ENCODE measurements around the gene ZFYVE28.

The ZFYVE28 gene

DNA sequence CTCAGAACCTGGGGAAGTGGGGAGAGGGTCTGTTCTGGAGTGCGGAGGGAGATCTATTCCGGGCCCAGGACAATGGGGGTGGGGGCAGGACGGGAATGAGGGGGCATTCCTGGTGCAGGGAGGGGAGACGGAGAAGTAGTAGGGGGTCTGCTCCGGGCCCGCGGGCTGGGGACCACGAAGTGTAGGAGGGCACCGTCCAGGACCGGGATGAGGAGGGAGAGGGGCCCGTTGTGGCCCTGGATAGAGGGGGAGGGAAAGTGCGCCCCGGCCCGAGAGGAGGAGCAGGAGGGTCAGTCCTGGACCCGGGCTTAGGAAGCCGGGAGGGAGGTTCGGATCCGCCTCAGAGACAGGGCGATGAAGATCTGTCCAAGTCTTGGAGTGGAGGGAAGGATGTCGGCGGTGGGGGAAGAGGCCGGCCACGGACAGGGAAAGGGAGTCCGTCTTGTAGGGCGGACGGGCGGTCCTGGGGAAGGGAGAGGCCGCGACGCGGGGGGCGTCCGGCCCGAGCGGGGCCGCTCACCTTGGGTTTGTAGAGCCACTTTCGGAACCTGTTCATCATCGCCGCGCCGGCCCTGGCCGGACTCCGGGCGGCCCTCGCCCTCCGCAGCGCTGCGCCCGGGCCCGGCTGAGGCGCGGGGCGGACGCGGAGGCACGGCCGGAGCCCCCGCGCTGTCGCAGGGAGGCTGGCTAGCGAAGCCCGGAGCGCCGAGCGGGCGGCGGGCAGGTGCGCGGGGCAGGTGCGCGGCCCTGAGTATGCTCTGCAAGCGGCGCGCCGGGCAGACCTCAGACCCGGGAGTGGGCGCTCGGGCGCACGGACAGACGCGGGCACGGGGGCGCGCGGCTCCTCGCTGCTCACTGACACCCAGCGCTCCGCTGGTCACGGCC is at the start of gene ZFYVE28:
Gene ZFYVE28, minus strand, starts transcription at position 881 of the 885 bp plus-strand sequence. Its CDS starts 322 bp downstream, at position 559.
- no peak for DNase-seq

DNA sequence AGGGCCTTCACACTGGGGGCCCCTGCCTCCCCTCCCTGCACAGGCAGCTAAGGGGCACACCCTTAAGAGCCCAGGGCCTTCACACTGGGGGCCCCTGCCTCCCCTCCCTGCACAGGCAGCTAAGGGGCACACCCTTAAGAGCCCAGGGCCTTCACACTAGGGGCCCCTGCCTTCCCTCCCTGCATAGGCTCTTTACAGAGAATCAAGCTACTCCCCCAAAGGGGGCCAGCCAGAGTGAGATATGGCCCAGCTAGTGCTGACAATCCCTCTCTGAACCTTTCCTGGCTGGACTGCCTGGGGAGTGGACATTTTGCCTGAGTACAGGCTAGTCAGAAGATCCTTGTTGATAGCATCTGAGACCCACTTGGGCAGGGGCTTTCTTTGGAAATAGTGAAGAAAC is 47.1 kb upstream of the ZFYVE28 start:
- DNase-seq: peak; percentile 51

DNA sequence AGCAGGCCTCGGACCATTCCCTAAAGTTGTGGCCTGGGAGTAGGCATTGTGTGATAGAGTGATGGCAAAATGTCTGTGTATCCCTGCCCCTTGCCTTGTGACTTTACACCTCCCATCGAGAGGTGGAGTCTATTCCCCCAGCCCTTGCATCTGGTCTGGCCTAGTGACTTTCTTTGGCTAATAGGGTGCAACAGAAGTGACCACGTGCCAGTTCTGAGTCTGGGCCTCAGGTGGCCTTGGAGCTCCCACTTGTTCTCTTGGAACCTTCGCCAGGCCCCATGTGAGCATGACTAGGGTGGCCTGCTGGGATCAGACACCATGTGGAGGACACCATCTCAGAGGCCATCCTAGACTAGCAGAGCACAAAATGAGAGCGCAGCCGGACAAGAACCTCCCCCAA is 46.6 kb upstream of the ZFYVE28 start:
- DNase-seq: peak; percentile 35

DNA sequence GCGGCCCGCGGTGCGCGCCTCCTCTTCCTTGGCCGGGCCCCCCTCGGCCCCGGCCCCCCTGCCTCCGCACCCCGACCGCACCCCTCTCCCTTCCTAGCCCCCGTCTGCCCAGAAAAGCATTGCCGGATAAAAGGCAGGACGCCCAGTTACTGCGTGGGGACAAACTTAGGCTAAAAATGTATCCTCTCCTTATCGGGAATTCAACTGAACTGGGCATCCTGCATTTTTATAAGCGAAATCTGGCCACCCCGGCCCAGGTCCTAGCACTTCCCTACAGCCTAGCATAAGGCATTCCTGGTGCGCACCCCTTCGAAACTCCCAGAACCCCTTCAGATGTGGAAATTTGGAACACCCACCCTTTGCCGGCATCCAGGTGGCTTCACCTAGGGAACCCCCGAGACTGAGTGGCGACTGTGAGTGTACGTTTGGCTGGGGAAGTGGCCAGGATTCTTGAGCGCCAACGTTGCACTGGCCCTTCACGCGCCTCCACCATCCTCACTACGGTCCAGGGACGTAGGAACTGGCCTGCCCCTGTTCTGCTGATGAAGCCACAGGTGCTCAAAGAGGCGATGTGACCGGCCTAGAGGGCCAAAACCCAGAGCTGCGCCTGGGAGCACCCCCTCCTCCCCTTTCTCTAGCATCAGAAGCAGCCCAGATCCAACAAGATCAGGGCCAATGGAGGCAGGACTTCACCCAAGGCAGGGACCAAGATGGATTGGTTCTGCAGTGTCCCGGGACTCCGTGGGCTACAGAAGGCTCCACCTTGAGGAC is 44.7 kb upstream of the ZFYVE28 start:
- no peak for DNase-seq

DNA sequence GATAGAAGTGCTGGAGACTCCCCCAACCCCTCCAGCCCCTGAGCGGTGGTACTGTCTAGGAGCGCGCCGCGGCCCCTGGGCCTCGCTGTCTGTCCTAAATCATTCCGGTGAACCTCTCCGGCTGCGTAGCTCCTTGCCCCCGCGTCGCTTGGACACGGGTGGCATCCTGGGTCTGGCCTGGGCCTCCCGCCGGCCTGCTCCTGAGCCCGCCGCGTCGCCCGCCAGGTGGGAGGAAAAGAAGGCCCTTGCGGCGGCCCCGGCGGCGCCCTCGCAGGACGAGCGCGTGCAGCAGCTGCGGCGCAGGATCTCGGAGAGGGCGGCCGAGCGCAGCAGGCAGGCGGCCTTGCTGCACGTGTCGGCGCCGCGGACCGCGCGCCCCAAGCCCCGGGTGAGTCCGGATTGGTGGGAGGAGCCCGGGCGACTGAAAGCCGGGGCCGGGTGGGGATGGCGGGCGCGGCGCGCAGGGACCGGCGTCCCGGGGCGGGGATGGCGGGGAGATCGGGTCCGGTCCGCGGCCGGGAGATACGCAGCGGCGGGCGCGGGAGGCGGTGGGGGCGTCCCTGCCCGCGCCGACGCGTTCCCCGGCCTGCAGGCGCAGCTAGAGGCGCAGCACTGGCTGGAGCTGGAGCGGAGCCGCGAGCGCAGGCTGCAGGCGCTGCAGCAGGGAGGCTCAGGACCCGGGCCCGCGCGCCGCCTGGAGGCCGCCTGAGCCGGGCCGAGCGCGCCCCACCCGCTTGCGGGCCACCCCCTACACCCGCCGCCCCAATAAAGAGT is 44.0 kb upstream of the ZFYVE28 start:
- peak; percentile 57 for DNase-seq

DNA sequence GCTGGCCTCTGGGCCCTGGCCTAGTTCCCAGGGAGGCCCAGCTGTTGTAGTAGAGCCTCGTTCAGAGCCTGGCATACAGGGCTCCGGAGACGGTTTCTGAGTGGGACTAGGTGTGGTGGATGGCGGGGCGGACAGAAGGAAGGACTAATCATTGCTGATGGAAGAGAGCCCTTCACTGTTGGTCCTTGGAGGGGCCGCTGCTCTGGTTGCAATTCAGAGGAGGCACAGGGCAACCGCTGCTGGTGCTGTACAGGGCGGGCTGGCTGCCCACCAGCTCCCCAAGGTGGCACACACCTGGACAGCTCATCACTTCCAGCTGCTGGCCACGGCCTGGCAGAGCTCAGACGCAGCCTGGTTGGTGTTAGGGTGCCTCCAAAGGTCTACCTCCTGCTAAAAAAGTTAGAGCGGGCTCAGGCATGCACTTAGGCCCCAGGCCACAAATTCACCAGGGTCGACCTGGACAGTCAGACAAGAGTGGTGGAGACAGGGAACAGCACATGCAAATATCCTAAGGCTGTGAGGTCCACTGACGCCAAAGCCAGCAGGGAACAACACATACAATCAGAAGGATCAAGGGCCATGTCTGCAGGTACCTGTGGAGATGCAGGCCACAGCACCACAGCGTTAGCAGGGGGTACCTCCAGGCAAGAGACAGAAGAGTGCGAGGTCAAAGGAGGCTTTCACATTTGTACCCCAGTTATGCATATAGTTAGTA is 43.0 kb upstream of the ZFYVE28 start:
- DNase-seq: no peak

DNA sequence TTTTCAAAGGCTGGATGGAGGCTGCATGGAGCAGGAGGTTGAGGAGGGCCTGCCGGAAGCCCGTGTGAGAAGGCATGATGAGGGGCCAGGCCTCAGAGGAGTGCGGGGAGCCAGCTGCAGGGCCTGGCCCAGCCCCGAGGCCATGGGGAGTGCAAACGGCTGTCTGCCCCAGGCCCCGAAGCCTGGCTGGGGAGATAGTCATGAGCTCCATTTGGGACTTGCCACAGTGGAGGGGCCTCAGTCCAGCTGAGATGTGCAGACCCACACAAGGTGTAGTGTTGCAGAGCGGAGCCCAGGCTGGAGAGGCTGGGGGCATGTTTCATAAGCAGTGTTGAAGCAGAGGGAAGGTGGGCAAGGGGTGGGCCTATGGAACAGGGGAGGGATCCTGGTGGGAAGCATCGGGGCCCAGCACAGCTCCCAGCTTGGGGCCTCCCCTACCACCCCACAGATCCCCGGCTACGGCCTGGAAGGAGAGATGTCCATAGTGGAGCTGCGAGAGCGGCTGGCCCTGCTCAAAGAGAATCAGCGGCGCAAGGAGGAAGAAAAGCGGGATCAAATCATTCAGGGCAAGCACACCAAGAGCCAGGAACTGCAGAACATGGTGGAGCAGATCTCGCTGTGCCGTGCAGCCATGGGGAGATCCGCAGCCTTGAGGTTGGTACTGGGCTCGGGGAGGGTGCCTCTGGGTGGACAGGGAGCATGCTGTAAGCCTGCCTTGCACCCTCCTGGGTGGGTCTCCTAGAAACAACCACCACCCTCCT is 41.3 kb upstream of the ZFYVE28 start:
- no peak for DNase-seq

DNA sequence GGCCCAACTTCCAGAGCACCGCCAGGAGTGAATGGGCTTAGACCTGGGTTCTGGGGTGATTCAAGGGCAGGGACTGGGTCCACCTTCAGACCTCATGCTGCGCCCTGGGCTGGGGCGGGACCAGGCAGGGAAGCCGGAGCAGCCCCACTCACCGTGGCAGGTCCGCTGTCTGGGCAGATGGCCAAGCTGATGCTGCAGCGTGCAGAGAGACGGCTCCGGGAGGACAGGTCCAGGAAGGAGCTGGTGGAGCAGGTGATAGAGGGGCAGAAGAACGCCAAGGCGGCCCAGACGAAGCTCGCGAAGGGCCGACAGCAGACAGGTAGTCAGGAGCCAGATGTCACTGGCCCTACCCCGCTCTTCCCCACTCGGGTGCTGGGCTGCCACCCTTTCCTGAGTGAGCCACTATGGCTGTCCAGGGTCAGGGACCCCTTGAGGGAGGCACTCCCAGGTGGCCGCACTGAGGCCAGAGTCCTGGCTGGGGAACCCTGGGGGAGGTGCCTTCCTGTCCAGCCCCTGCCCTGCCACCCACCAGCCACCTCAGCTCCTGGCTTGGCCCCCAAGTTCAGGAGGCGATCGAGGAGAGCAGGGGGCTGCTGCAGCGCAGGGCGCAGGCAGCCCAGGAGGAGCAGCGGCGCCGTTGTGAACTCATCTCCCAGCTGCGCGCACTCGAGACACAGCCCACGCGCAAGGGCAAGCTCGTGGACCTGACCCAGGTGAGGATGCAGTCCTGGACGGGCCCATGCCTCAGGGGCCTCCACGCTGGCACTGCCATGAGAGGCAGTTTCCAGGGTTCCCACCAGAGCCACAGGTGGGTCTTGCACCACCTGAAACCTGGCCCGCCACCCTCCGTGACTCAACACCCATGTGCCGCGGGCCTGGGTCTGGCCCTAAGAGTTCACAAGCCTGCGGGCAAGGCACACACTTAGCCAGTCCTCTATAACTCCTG is 40.4 kb upstream of the ZFYVE28 start:
- DNase-seq: no peak

DNA sequence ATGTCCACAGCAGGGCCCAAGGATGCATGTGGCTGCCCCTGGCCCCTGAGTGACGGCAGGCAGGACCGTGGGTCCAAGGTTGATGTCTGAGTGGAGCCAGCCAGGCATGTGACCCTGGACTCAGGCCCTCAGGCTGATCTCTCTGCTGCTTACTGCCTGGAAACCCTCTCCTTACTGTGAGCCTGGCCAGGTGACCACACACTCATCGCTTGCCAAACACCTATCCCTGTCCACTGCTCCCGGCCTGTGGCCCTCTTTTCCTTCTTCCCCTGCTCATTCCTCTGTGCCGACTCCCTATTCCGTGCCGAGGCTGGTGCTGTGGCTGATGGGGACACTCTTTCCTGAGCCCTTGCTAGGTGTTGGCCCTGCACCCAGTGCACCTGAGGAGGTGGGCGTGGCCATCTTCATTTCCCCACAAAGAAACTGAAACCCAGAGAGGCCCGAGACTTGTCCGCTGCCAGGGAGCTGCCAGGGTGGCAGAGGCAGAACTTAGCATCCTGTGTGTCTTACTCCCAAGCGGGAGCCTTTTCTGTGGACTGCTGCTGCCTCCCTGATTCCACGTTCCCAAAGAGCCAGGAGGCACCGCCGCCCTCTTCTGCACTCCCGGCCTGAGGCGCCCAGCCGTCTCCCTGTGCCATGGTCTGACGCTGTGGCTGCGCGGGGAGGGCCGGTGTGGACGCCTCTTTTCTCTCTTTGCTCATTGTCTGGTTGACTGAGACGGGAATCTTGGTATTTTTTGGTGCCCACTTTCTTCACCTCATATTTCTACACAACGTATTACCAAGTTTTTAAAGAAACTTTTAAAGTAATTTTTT is 39.2 kb upstream of the ZFYVE28 start:
- DNase-seq: no peak

DNA sequence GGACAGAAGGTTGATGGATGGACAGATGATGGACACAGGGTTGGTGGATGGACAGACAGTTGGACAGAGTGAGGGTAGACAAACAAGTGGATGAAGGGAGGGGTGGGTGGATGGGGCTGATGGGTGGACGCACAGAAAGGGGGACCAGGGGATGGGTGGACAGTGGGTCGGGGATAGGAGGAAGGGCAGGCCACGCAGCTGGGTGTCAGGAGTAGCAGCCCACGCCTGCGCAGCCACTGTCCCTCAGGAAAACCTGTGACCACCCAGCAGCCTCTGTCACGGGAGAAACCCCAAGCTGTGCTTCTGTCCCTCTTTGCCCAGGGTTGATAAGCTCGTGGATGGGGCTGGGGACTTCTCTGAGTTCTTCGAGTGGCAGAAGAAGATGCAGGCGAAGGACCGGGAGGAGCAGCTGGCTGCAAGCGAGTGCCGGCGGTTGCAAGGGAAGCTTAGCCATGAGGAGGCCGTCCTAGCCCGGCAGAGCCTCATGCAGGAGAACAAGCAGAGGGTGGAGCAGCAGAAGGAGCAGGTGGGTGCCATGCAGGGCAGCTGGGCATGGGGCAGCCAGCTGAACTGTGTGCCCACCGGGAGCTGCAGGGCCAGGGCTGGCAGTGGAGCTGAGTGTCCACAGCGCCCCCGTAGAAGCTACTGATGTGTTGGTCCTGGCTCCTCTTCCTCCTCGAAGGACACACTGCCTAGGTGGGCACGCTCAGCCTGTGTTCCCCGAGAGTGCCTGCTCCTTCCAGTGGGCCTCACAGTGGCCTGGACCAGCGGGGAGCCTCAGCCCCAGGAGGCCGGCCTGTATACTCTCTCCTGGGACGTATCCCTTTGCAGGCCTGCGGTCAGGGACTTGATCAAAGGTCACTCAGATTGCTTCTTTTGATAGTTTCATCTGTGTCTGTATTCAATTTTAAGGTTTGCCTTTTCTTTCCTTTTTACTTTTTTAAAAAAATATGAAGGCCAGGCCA is 33.7 kb upstream of the ZFYVE28 start:
- no peak for DNase-seq

DNA sequence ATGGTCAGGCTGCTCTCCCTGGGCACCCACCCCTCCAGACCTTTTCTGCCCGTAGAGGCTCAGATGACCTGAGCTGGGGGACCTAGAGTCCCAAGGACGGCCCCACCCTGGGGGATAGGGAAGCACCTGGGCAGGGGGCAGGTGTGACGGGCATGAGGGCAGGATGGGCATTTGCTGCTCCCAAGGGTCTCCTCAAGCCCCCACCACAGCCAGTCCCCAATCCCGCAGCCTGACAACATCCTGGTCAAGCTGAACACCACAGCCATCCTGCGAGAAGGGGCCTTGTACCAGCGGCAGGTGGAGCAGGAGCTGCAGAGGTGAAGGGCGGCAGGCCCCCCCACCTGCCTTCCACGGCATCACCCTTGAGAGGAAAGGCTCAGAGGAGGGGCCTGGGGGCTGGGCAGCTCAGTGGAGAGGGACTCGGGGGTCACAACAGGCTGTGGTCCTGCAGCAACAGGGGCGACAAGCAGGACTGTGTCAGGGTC is 32.6 kb upstream of the ZFYVE28 start:
- DNase-seq: no peak

DNA sequence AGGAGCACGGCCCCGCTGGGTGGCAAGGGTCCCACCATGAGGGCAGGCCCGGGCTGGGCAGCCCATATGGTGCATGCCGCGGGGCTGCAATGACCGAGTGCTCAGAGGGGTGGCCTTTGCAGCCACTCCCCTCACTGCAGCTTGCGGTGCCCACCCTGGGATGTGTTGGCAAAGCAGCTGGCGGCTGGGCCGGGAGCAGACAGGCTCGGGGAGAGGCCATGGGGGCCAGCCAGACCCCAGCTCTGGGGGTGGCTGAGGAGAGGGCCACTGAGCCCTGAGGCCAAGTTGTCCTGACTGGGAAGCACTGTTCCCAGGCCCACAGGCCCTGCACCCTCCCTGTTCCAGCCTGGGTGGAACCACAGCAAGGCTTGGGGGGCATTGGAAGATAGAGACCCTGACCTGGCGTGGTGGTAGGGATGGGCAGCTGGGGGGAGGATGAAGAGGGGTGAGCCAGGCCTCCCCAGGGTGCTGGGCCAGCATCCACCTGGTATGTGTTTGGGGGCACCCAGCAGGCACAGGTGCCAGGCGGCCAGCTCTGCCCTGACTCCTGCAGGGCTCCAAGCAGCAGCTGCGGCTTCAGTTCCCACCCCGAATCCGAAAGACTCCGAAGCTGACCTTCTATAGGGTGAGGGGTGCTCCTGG is 32.1 kb upstream of the ZFYVE28 start:
- no peak for DNase-seq

DNA sequence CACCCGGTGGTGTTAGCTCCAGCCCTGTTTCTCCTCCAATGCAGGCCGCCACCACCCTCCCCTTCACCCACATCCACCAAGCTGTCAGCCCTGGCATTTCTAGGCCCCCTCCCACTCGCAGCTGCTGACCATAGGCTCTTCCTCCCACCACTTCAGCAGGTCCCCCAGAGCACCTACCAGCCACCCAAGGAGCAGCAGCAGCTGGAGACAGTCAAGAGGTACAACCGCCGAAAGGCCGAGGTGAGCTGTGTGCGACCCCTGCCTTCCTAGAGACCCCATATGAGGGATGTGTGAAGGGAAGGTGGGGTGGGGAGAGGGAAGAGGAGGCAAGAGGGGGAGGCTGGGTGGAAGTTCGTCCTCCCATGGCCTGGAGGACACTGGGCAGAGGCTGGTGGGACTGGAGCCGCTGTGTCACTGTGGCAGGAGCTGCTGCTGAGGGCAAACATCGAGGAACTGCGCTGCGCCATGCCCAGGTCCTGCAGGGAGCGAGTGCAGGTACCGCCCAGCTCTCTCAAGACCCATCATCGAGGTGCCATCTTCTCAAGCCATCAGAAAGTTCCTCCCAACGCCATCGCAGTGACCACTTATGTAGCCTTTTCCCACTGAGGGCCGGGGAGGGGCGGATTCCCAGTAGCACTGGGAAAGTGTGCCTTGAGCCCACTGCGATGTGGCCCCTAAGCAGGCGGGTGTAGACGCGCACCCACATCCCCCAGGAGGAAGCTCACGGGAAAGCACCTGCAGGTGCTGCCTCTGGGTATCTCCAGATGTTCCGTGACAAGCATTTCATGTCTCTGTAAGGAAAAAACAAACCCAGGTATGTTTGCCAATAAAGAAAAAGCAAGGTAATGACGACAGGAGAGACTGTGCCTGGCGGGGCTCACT is 31.3 kb upstream of the ZFYVE28 start:
- no peak for DNase-seq

DNA sequence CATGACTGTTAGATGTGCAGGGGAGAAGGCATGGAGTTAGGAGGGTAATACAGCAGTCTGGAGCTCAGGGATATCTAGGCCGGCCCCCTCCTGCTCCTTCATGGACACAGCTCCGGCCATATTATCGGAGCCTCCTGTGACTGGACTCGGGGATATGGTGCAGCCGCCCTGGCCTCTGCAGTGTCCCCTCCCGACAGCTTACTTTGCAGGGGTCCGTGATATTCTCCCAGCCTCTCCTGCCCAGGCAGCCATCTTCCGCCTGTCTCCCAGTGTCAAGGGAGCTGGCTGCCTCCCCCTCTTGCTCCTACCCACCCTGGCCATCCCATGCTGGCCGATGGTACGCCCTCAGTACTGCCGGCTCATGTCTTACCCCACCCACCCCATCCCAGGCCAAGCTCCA is 30.6 kb upstream of the ZFYVE28 start:
- DNase-seq: no peak

DNA sequence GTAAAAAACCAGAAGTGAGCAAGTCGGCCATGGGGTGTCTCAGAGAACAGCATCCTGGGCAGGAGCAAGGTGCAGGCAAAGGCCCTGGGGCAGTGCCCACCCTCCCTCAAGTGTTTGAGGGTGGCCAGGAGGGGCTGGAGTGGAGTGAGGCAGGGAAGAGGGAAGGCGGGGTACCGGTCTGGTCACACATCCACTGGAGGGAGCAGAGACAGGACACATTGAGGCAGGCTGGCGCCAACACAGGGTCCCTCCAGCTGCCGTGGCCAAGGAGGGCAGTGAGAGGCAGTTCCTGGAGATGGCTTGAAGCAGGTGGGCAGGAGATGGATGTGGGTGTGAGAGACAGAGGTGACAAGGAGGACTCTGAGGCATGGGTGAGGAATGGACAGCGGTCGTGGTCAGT is 30.1 kb upstream of the ZFYVE28 start:
- no peak for DNase-seq

DNA sequence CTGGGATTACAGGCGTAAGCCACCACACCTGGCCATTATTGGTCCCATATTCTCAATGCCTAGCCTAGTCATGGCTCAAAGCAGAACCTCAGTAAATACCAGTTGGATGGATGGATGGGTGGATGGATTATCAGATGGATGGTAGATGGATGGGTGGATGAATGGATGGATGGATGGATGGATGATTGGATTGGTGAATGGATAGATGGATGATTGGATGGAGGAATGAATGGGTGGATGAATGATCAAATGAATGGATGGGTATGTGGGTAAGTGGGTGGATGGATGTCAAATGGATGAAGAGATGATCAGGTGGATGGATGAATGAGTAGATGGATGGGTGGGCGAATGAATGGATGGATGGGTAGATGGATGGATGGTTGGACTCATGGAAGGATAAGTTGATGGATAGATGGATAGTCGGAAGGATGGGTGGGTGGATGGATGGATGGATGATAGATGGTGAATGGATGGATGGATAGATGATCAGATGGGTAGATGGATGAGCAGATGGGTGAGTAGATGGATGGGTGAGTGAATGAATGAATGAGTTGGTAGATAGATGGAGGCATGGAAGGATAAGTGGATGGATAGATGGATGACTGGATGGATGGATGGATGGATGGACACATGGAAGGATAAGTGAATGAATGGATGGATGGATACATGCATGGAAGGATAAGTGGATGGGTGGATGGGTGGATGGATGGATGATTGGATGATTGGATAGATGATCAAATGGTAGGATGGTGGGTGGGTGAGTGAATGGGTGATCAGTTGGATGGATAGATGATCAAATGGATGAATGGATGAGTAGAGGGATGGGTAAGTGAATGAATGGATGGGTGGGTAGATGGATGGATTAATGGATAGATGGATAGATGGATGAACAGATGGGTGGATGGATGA is 28.5 kb upstream of the ZFYVE28 start:
- DNase-seq: no peak

Measured in hematopoietic multipotent progenitor cell treated with erythropoietin and hydrocortisone succinate and interleukin-3 and kit ligand, for 8 days (in vitro differentiated cells).